SJSA1 (cell line): ENCODE measurements around the gene SIGLEC9. TPM values are rescaled to one million over a fixed set of nuclear protein-coding genes. Genes with fewer than 3 reads are reported as not detected.

Experiments
- DNase-seq, 2 experiments: peaks; one replicate each; pipeline ENCODE4 v3.0.0-alpha.2; 2015 to 2020; ENCODE audit warnings: low spot score in 2 of 2, low read depth in 1 of 2
- H3K27ac ChIP-seq: fragments of 250-450 bp; sonication (Bioruptor Pico); 2 replicates; pipeline ENCODE4 v1.5.1; 2020; ENCODE audit warnings: mild to moderate bottlenecking, moderate library complexity
- H3K27me3 ChIP-seq: fragments of 250-450 bp; sonication (Bioruptor Pico); replicated peaks from 2 replicates; pipeline ENCODE4 v1.5.1; 2020; ENCODE audit warnings: mild to moderate bottlenecking, moderate library complexity
- H3K36me3 ChIP-seq: fragments of 250-450 bp; sonication (Bioruptor Pico); 2 replicates; pipeline ENCODE4 v1.5.1; 2020; ENCODE audit warnings: mild to moderate bottlenecking
- H3K4me1 ChIP-seq: fragments of 250-450 bp; sonication (Bioruptor Pico); replicated peaks from 2 replicates; pipeline ENCODE4 v1.6.1; 2021; ENCODE audit warnings: mild to moderate bottlenecking
- H3K4me3 ChIP-seq: fragments of 250-450 bp; sonication (Bioruptor Pico); 2 replicates; pipeline ENCODE4 v1.5.1; 2020; ENCODE audit warnings: mild to moderate bottlenecking
- H3K9me3 ChIP-seq: fragments of 250-450 bp; sonication (Bioruptor Pico); replicated peaks from 2 replicates; pipeline ENCODE4 v1.5.1; 2020; ENCODE audit warnings: mild to moderate bottlenecking
- total RNA-seq: library from RNA; depleted of rRNA; stranded (reverse); fragments of >200 nt; shearing (Covaris generic); gene quantifications from 2 replicates; pipeline ENCODE4 v1.2.3, GENCODE V29; 2014; rRNA removed

SIGLEC9 gene
- not detected in 2 replicates for total RNA-seq

GRCh38 chr19:51124729-51125128 lies at the start of gene SIGLEC9:
TSS of gene SIGLEC9 (plus strand) at chr19:51124906. CDS start at chr19:51124975, 69 bp downstream.
- no peaks in the 10 kb centered on the region for H3K9me3 ChIP-seq
- H3K27ac ChIP-seq: no peak within 1 kb of the TSS
- H3K27me3 ChIP-seq: no peaks in the 10 kb centered on the region; the same call in 1 of the 2 replicates
- peaks cover 20% of the 10 kb centered on the region for H3K4me1 ChIP-seq
- no peak within 1 kb of the TSS for H3K4me3 ChIP-seq
- no peaks in the 10 kb centered on the region for H3K36me3 ChIP-seq
- DNase-seq: no peak

- Histone ChIP-seq H3K9me3 (no peaks in the 10 kb centered on the region), H3K4me3 (no peak overlapping the region)
- no peak for DNase-seq
These were observed 48.7 kb upstream of the SIGLEC9 start for GRCh38 chr19:51075998-51076397.

GRCh38 chr19:51076631-51077213 lies 48.0 kb upstream of the SIGLEC9 start:
- Histone ChIP-seq H3K4me3 (no peak overlapping the region), H3K27ac (no peak overlapping the region), H3K9me3 (no peaks in the 10 kb centered on the region), H3K4me1 (no peaks in the 10 kb centered on the region), H3K36me3 (no peaks in the 10 kb centered on the region), H3K27me3 (no peaks in the 10 kb centered on the region; the same call in 1 of the 2 replicates)
- no peak for DNase-seq

More at GRCh38 chr19:51075998-51076397, 48.7 kb upstream of the SIGLEC9 start:
- Histone ChIP-seq H3K36me3 (no peaks in the 10 kb centered on the region), H3K27me3 (no peaks in the 10 kb centered on the region; the same call in 1 of the 2 replicates), H3K4me1 (no peaks in the 10 kb centered on the region), H3K27ac (no peak overlapping the region)

GRCh38 chr19:51078104-51078503 lies 46.6 kb upstream of the SIGLEC9 start:
- Histone ChIP-seq H3K4me3 (no peak overlapping the region), H3K9me3 (no peaks in the 10 kb centered on the region), H3K4me1 (no peaks in the 10 kb centered on the region), H3K27ac (no peak overlapping the region), H3K27me3 (no peaks in the 10 kb centered on the region; the same call in 1 of the 2 replicates), H3K36me3 (no peaks in the 10 kb centered on the region)
- no peak for DNase-seq

GRCh38 chr19:51078731-51079130 lies 46.0 kb upstream of the SIGLEC9 start:
- H3K4me3 ChIP-seq: no peak overlapping the region
- no peaks in the 10 kb centered on the region for H3K4me1 ChIP-seq
- DNase-seq: no peak
- H3K9me3 ChIP-seq: no peaks in the 10 kb centered on the region
- no peaks in the 10 kb centered on the region for H3K36me3 ChIP-seq
- peaks cover 3% of the 10 kb centered on the region; the same call in 1 of the 2 replicates for H3K27me3 ChIP-seq
- no peak overlapping the region for H3K27ac ChIP-seq

GRCh38 chr19:51079481-51080110 lies 45.1 kb upstream of the SIGLEC9 start:
- Histone ChIP-seq H3K27me3 (peaks cover 3% of the 10 kb centered on the region; the same call in 1 of the 2 replicates), H3K4me1 (no peaks in the 10 kb centered on the region), H3K36me3 (no peaks in the 10 kb centered on the region), H3K4me3 (no peak overlapping the region), H3K27ac (no peak overlapping the region), H3K9me3 (no peaks in the 10 kb centered on the region)
- DNase-seq: no peak

- Histone ChIP-seq H3K36me3 (no peaks in the 10 kb centered on the region), H3K4me1 (no peaks in the 10 kb centered on the region), H3K27ac (no peak overlapping the region), H3K9me3 (no peaks in the 10 kb centered on the region), H3K4me3 (no peak overlapping the region), H3K27me3 (peaks cover 3% of the 10 kb centered on the region; the same call in 1 of the 2 replicates)
- DNase-seq: no peak
These were observed 43.2 kb upstream of the SIGLEC9 start for GRCh38 chr19:51081476-51081875.

GRCh38 chr19:51082611-51083010 lies 42.1 kb upstream of the SIGLEC9 start, which contains the start of gene KLK14:
TSS of gene KLK14 (minus strand) at chr19:51082887. CDS start at chr19:51082614, 273 bp downstream.
- no peak within 1 kb of the TSS for H3K4me3 ChIP-seq

GRCh38 chr19:51083181-51083580 lies 41.5 kb upstream of the SIGLEC9 start:
- H3K4me1 ChIP-seq: no peaks in the 10 kb centered on the region
- H3K27me3 ChIP-seq: peaks cover 3% of the 10 kb centered on the region; the same call in 1 of the 2 replicates
- H3K4me3 ChIP-seq: no peak overlapping the region
- H3K9me3 ChIP-seq: no peaks in the 10 kb centered on the region
- no peak for DNase-seq
- no peak overlapping the region for H3K27ac ChIP-seq
- no peaks in the 10 kb centered on the region for H3K36me3 ChIP-seq

More at GRCh38 chr19:51082611-51083010, 42.1 kb upstream of the SIGLEC9 start, which contains the start of gene KLK14:
- H3K4me1 ChIP-seq: no peaks in the 10 kb centered on the region
- H3K9me3 ChIP-seq: no peaks in the 10 kb centered on the region
- H3K27ac ChIP-seq: no peak within 1 kb of the TSS
- H3K27me3 ChIP-seq: peaks cover 3% of the 10 kb centered on the region; the same call in 1 of the 2 replicates
- no peak for DNase-seq
- no peaks in the 10 kb centered on the region for H3K36me3 ChIP-seq

- Histone ChIP-seq H3K9me3 (no peaks in the 10 kb centered on the region), H3K4me3 (no peak overlapping the region), H3K36me3 (no peaks in the 10 kb centered on the region), H3K4me1 (no peaks in the 10 kb centered on the region), H3K27me3 (peaks cover 3% of the 10 kb centered on the region; the same call in 1 of the 2 replicates), H3K27ac (no peak overlapping the region)
- DNase-seq: no peak
These were observed 40.9 kb upstream of the SIGLEC9 start for GRCh38 chr19:51083783-51084182.

- H3K9me3 ChIP-seq: no peaks in the 10 kb centered on the region
- H3K36me3 ChIP-seq: no peaks in the 10 kb centered on the region
- no peak overlapping the region for H3K27ac ChIP-seq
These were observed 40.2 kb upstream of the SIGLEC9 start for GRCh38 chr19:51084505-51084904.

GRCh38 chr19:51086153-51086850 lies 38.4 kb upstream of the SIGLEC9 start:
- H3K4me1 ChIP-seq: no peaks in the 10 kb centered on the region
- no peak overlapping the region for H3K4me3 ChIP-seq
- no peaks in the 10 kb centered on the region for H3K36me3 ChIP-seq
- no peak overlapping the region for H3K27ac ChIP-seq
- peaks cover 3% of the 10 kb centered on the region; the same call in 1 of the 2 replicates for H3K27me3 ChIP-seq
- DNase-seq: no peak
- H3K9me3 ChIP-seq: no peaks in the 10 kb centered on the region

More at GRCh38 chr19:51084505-51084904, 40.2 kb upstream of the SIGLEC9 start:
- no peak for DNase-seq
- Histone ChIP-seq H3K4me1 (no peaks in the 10 kb centered on the region), H3K27me3 (peaks cover 3% of the 10 kb centered on the region; the same call in 1 of the 2 replicates), H3K4me3 (no peak overlapping the region)

GRCh38 chr19:51089786-51090185 lies 34.9 kb upstream of the SIGLEC9 start:
- Histone ChIP-seq H3K4me1 (no peaks in the 10 kb centered on the region; the same call in 1 of the 2 replicates), H3K27me3 (no peaks in the 10 kb centered on the region), H3K27ac (no peak overlapping the region), H3K36me3 (no peaks in the 10 kb centered on the region), H3K4me3 (no peak overlapping the region), H3K9me3 (no peaks in the 10 kb centered on the region)
- DNase-seq: no peak
